GM12891 (cell line): ENCODE measurements around the gene CALML6.

Experiments used
- PAX5 ChIP-seq: IDR thresholded peaks from 2 replicates; pipeline ENCODE4 v1.6.1; 2011; ENCODE audit warnings: low read length, moderate library complexity, mild to moderate bottlenecking; ENCODE audit not compliant: insufficient read depth, severe bottlenecking
- POLR2A ChIP-seq: IDR thresholded peaks from 2 replicates; pipeline ENCODE4 v1.6.1; 2011; ENCODE audit warnings: low read depth, low read length, control low read depth
- POLR2AphosphoS5 ChIP-seq: IDR thresholded peaks from 2 replicates; pipeline ENCODE4 v1.6.1; 2011; ENCODE audit warnings: low read depth, low read length, control low read depth
- TAF1 ChIP-seq: IDR thresholded peaks from 2 replicates; pipeline ENCODE4 v1.6.1; 2011; ENCODE audit warnings: low read depth, low read length, control low read depth

DNA sequence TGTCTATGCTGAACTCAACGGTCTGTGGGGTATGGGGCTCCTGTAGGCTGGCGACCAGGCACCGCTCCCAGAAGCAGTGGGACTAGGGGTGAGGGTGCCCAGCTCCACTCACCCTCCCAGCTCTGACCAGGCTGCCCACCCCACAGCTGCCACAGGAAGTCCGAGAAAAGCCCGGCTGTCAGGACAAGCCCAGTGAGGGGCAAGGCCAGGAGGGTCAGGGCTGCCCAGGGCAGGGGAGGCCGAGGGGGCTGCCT, 7.6 kb downstream of the CALML6 start:
- TF ChIP-seq TAF1 (no peak), POLR2A (no peak), POLR2AphosphoS5 (no peak), PAX5 (no peak)
